Endothelial cell of umbilical vein (primary cell): ENCODE results near the gene NINJ2. TPM values are rescaled to one million over a fixed set of nuclear protein-coding genes. Genes with fewer than 3 reads are reported as not detected.

ENCODE experiments used
- BruUV-seq: library from RNA; stranded (reverse); fragments of 400-500 nt; replicated peaks from 2 replicates; lab custom pipeline; 2021; lab: Mats Ljungman, UMichigan
- CTCF ChIA-PET: fragments of 300-600, 350-600 bp; sonication (Branson Sonifier 250); formaldehyde crosslinking; loops from one replicate; lab custom pipeline; 2021; ENCODE audit warnings: antibody characterized with exemption, inconsistent platforms; lab: Charles Lee
- POLR2A ChIA-PET: fragments of 300-600, 350-600 bp; sonication (Branson Sonifier 250); formaldehyde crosslinking; loops from one replicate; lab custom pipeline; 2021; ENCODE audit warnings: antibody characterized with exemption, inconsistent platforms; lab: Charles Lee
- DNase-seq: peaks from one replicate; pipeline ENCODE4 v3.0.0-alpha.2; 2011; ENCODE audit warnings: low read depth, low spot score
- FAIRE-seq: peaks from 2 replicates; lab custom pipeline; 2011; peaks lifted over from hg19 to GRCh38; lab: Jason Lieb, UNC
- H2AFZ ChIP-seq: 2 replicates; pipeline ENCODE4 v1.6.0; 2012; ENCODE audit warnings: low read depth, low read length, control low read depth, inconsistent platforms
- H3K27ac ChIP-seq: 2 replicates; pipeline ENCODE4 v1.5.1; 2011; ENCODE audit warnings: low read depth, mild to moderate bottlenecking, control low read depth, low read length, moderate library complexity; ENCODE audit not compliant: insufficient read depth
- H3K27me3 ChIP-seq, 2 experiments: 2 replicates each; pipeline versions ENCODE4 v1.6.0 to v1.6.1; 2011; ENCODE audit warnings: low read length in 2 of 2, mixed read lengths in 1 of 2; ENCODE audit not compliant: control insufficient read depth in 2 of 2, insufficient read depth in 2 of 2
- H3K36me3 ChIP-seq, 2 experiments: 2 replicates in 1 of 2; 3 replicates in 1 of 2; pipeline ENCODE4 v1.5.1; 2011; ENCODE audit warnings: low read length in 2 of 2, mild to moderate bottlenecking in 1 of 2, moderate library complexity in 1 of 2; ENCODE audit not compliant: control insufficient read depth in 2 of 2, insufficient read depth in 2 of 2; ENCODE audit errors: extremely low read depth in 1 of 2
- H3K4me1 ChIP-seq: 3 replicates; pipeline ENCODE4 v1.5.1; 2011; ENCODE audit warnings: mild to moderate bottlenecking, low read length; ENCODE audit not compliant: control insufficient read depth, insufficient read depth; ENCODE audit errors: extremely low read depth
- H3K4me2 ChIP-seq: 2 replicates; pipeline ENCODE4 v1.6.1; 2011; ENCODE audit warnings: low read length, control low read depth, mixed read lengths; ENCODE audit not compliant: insufficient read depth
- H3K4me3 ChIP-seq, 3 experiments: fragments of 200-600 bp in 1 of 3; sonication (generic), shearing (Covaris generic) in 1 of 3; replicated peaks in 1 of 3; 2 replicates each; pipeline ENCODE4 v1.5.1; 2011 to 2016; ENCODE audit warnings: control low read depth in 3 of 3, low read length in 3 of 3, mild to moderate bottlenecking in 2 of 3, inconsistent platforms in 1 of 3, low read depth in 1 of 3, moderate library complexity in 1 of 3; ENCODE audit not compliant: insufficient read depth in 1 of 3
- H3K79me2 ChIP-seq: 2 replicates; pipeline ENCODE4 v1.6.0; 2012; ENCODE audit warnings: low read length, inconsistent platforms; ENCODE audit not compliant: control insufficient read depth, insufficient read depth
- H3K9ac ChIP-seq: replicated peaks from 2 replicates; pipeline ENCODE3; 2011; ENCODE audit warnings: low read length, control low read depth; ENCODE audit not compliant: insufficient read depth; ENCODE audit errors: extremely low read depth
- H3K9me1 ChIP-seq: replicated peaks from 3 replicates; pipeline ENCODE4 v1.6.0; 2011; ENCODE audit warnings: mild to moderate bottlenecking, low read length; ENCODE audit not compliant: control insufficient read depth, insufficient read depth; ENCODE audit errors: extremely low read depth
- H3K9me3 ChIP-seq: replicated peaks from 2 replicates; pipeline ENCODE4 v1.5.1; 2012; ENCODE audit warnings: low read length, inconsistent platforms; ENCODE audit not compliant: control insufficient read depth, insufficient read depth
- H4K20me1 ChIP-seq: replicated peaks from 2 replicates; pipeline ENCODE3; 2011; ENCODE audit warnings: mild to moderate bottlenecking, low read length; ENCODE audit not compliant: control insufficient read depth, insufficient read depth; ENCODE audit errors: extremely low read depth
- GATA2 ChIP-seq: IDR thresholded peaks from 2 replicates; pipeline ENCODE4 v1.7.0; 2011; ENCODE audit warnings: low read depth, mild to moderate bottlenecking, moderate library complexity, mixed read lengths, low read length; ENCODE audit not compliant: insufficient read length, insufficient read depth
- JUN ChIP-seq: IDR thresholded peaks from 2 replicates; pipeline ENCODE4 v1.6.1; 2011; ENCODE audit warnings: borderline replicate concordance, low read depth; ENCODE audit not compliant: insufficient read length, insufficient read depth
- POLR2A ChIP-seq: IDR thresholded peaks from 2 replicates; pipeline ENCODE4 v1.6.1; 2012; ENCODE audit warnings: low read depth, mild to moderate bottlenecking, control low read depth, low read length
- POLR2AphosphoS5 ChIP-seq: IDR thresholded peaks from 2 replicates; pipeline ENCODE4 v1.6.1; 2012; ENCODE audit warnings: low read depth, mild to moderate bottlenecking, control low read depth, low read length, moderate library complexity; ENCODE audit not compliant: insufficient read depth
- dilution Hi-C: fragments of 300-500 bp; cut with MboI; formaldehyde crosslinking; loops from one replicate; pipeline ENCODE4 v1.15.0; 2019; ENCODE audit warnings: low sequenced_read_pairs; ENCODE audit not compliant: extremely low pct_ligation_motif_present
- intact Hi-C: fragments of 100-400 bp; cut with micrococcal nuclease; formaldehyde crosslinking; loops from one replicate; pipeline ENCODE4 v1.10.0; 2022
- polyA plus RNA-seq, 4 experiments: library from polyadenylated mRNA; depleted of rRNA in 3 of 4; stranded (reverse) in 3 of 4; unstranded in 1 of 4; fragments of >200 nt; gene quantifications; 2 replicates each; pipeline versions ENCODE4 v1.2.1 to v1.2.3, GENCODE V29; 2011 to 2012; ENCODE audit warnings: missing spikeins in 1 of 4
- total RNA-seq: library from RNA; stranded (reverse); gene quantifications from 2 replicates; pipeline ENCODE4 v1.2.3, GENCODE V29; 2021
- TF ChIP-seq, protein P1 (sequence below): IDR thresholded peaks from 2 replicates; pipeline ENCODE4 v1.6.1; 2011; ENCODE audit not compliant: insufficient read depth, insufficient read length
- TF ChIP-seq, protein P2 (sequence below), 2 donors: IDR thresholded peaks; 1 replicate in 1 of 2; 2 replicates in 1 of 2; pipeline ENCODE4 v1.5.1; 2011; ENCODE audit warnings: low read length in 2 of 2, mild to moderate bottlenecking in 2 of 2, moderate library complexity in 2 of 2, control low read depth in 1 of 2, inconsistent platforms in 1 of 2, low read depth in 1 of 2; ENCODE audit not compliant: insufficient read depth in 1 of 2; ENCODE audit errors: extremely low read depth in 1 of 2

Gene NINJ2
- total and polyA plus RNA-seq, 2 donors (not counting 3 experiments of a cell fraction or from before 2014, with no cell fraction given): 0.75 to 4.4 TPM

DNA sequence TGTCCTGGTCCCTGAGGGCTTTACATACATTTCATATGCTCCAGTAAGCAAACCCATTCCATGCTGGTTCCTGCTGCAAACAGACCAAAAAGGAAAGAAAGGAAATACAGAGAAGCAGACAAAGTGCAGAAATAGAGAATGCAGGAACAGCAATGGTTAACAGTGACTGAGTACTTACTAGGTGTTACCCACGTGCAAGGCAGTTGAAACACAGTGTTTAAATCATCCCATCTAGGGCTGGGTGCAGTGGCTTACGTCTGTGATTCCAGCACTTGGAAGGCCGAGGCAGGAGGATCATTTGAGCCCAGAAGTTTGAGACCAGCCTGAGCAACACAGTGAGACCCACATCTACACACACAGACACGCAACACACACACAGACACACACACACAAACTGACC lies 21.2 kb upstream of the NINJ2 start:
- Histone ChIP-seq H3K9me3 (no peaks in the 10 kb centered on the region), H3K9ac (no peak overlapping the region), H3K27me3 (no peaks in the 10 kb centered on the region), H3K27ac (no peak overlapping the region), H3K79me2 (no peaks in the 10 kb centered on the region), H3K9me1 (no peaks in the 10 kb centered on the region), H3K4me2 (no peak overlapping the region), H3K4me3 (no peak overlapping the region), H2AFZ (no peak overlapping the region), H3K4me1 (no peaks in the 10 kb centered on the region), H3K36me3 (no peaks in the 10 kb centered on the region), H4K20me1 (no peaks in the 10 kb centered on the region)
- POLR2A ChIA-PET: no interaction called here
- dilution Hi-C loops (no loop called here), intact Hi-C loops (no loop called here)
- DNase-seq (no peak), FAIRE-seq (no peak)
- no TSS peak for BruUV-seq
- TF ChIP-seq GATA2: no peak
- TF ChIP-seq, protein P1, sequence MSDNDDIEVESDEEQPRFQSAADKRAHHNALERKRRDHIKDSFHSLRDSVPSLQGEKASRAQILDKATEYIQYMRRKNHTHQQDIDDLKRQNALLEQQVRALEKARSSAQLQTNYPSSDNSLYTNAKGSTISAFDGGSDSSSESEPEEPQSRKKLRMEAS: no peak
- TF ChIP-seq POLR2A: no peak
- TF ChIP-seq, protein P2, sequence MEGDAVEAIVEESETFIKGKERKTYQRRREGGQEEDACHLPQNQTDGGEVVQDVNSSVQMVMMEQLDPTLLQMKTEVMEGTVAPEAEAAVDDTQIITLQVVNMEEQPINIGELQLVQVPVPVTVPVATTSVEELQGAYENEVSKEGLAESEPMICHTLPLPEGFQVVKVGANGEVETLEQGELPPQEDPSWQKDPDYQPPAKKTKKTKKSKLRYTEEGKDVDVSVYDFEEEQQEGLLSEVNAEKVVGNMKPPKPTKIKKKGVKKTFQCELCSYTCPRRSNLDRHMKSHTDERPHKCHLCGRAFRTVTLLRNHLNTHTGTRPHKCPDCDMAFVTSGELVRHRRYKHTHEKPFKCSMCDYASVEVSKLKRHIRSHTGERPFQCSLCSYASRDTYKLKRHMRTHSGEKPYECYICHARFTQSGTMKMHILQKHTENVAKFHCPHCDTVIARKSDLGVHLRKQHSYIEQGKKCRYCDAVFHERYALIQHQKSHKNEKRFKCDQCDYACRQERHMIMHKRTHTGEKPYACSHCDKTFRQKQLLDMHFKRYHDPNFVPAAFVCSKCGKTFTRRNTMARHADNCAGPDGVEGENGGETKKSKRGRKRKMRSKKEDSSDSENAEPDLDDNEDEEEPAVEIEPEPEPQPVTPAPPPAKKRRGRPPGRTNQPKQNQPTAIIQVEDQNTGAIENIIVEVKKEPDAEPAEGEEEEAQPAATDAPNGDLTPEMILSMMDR (IDR thresholded peaks at IDR 0.05; ENCODE audit: extremely low read depth in 1 of 2, insufficient read depth in 1 of 2, low read depth in 1 of 2, low read length in 2 of 2): no peak
- no peak for TF ChIP-seq POLR2AphosphoS5
- TF ChIP-seq JUN: no peak
- CTCF ChIA-PET: interaction anchor here (1.2 kb wide), 1 partner anchor 66 kb away, joined by 4 read pairs; no protein-coding TSS in a partner anchor
